Activated gamma-delta T cell treated with anti-CD3 and anti-CD28 coated beads, Interleukin-2, amount 50 U/mL, for 16 hours (primary cell): ENCODE data around the gene TMEM184B.
"Not testable (repeated sequence)": the region's sequence is repeated elsewhere in the genome, so short reads cannot be mapped to it uniquely, and the experiment has no call there.

Source experiments
- DNase-seq: peaks from one replicate; pipeline ENCODE4 v3.0.0-alpha.2; 2020; ENCODE audit warnings: low read depth

TMEM184B gene

GRCh38 chr22:38177926-38178604 is 94.7 kb downstream of the TMEM184B start:
- no peak for DNase-seq

- DNase-seq, result not testable (repeated sequence)
These were observed 95.3 kb downstream of the TMEM184B start for GRCh38 chr22:38177571-38177925.

DNA sequence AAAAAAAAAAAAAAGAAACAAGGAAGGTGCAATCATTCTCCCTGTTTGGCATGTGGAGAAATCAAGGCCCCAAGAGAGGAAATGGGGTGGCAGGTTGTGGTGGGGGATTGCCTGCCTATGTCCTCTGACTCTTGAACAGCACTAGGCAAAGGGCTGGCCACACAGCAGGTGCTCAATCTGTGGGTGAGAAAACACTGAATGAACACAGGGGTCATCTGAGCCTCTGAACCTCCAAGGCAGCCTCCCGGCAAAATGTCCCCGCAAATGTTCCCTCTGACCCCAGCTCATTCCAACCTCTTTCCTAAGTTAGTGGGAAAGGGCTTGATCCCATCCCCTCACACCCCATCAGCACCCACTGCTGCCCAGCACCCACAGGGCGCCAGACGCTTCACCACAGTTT is 95.8 kb downstream of the TMEM184B start:
- DNase-seq, result no peak

- DNase-seq, result peak; percentile 45
These were observed 96.6 kb downstream of the TMEM184B start for GRCh38 chr22:38176170-38176741.

- no peak for DNase-seq
These were observed 97.3 kb downstream of the TMEM184B start for GRCh38 chr22:38175206-38176118.

GRCh38 chr22:38174626-38175025 is 98.2 kb downstream of the TMEM184B start:
- no peak for DNase-seq

GRCh38 chr22:38173641-38173906 is 99.2 kb downstream of the TMEM184B start:
- DNase-seq, result no peak

GRCh38 chr22:38172832-38173640 is 99.8 kb downstream of the TMEM184B start:
- peak; percentile 69 for DNase-seq

GRCh38 chr22:38171927-38172831 is 100.6 kb downstream of the TMEM184B start:
- DNase-seq, result no peak

DNA sequence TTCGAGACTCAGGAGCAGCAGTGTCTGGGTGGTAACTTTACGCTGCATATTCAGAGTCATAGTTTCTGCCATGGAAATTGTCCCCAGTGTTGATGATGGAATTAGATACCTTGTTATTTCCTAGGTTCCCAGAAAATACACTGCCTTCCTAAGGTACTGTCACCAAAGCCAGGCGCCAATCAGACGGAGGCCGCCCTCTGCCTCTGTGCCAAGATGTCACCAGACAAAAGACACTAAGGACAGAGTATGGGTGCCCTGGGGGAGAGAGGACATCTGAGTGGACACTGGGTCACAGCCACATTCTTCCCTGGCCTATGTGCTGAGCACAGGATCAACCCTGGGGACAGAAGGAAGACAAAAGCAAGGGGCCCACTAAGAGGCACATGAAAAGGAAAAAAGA is 102.3 kb downstream of the TMEM184B start:
- DNase-seq, result no peak
